ENCODE data around the gene PHF2.
"Not testable (repeated sequence)": the region's sequence is repeated elsewhere in the genome, so short reads cannot be mapped to it uniquely, and the experiment has no call there.

The PHF2 gene

GRCh38 chr9:93669116-93669957 is 93.0 kb downstream of the PHF2 start:
- DNase-seq: no peak

DNA sequence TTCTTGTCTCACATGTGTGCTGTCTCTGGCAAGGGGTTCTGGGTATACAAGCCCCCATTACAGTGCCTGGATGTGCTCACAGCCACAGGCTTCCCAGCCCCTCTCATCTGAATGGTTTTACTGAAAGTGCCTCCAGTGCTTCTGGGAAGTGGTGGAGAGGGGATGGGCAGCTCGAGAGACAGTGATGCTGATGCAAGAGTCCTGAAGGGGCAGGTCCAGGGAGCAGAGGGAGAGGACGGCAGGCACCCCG is 93.5 kb downstream of the PHF2 start:
- no peak for DNase-seq

GRCh38 chr9:93670208-93671019 is 94.0 kb downstream of the PHF2 start:
- DNase-seq: no peak

- no peak for DNase-seq
Measured at GRCh38 chr9:93671020-93671338, 94.6 kb downstream of the PHF2 start.

- not testable (repeated sequence) for DNase-seq
Measured at GRCh38 chr9:93672330-93673020, 96.1 kb downstream of the PHF2 start.

- no peak for DNase-seq
Measured at GRCh38 chr9:93673021-93673838, 96.8 kb downstream of the PHF2 start.

DNA sequence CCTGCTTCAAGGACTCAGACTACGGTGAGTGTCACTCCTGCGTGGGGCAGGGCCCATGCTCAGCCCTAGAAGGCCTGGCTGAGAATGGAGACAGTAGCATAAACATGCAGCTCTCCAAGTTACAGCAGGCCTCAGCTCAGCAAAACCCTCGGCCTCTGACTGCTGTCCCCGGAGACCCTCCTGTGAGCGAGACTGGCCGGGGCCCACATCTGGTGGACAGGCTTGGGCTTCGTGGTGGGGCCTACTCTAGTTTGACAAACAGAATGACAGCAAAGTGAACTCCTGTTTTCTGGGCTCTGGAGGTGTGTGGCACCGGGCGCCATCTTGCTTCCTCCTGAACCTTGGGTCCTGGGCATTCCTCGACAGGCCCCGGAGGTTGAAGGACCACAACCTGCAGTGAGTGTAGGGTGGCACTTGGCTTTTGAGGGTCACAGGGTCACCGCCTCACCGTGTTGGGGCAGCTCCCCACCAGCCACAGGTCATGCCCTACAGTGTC is 97.5 kb downstream of the PHF2 start:
- DNase-seq: no peak

GRCh38 chr9:93674580-93675335 is 98.4 kb downstream of the PHF2 start:
- DNase-seq: no peak

GRCh38 chr9:93675336-93676150 is 99.2 kb downstream of the PHF2 start:
- DNase-seq: no peak

DNA sequence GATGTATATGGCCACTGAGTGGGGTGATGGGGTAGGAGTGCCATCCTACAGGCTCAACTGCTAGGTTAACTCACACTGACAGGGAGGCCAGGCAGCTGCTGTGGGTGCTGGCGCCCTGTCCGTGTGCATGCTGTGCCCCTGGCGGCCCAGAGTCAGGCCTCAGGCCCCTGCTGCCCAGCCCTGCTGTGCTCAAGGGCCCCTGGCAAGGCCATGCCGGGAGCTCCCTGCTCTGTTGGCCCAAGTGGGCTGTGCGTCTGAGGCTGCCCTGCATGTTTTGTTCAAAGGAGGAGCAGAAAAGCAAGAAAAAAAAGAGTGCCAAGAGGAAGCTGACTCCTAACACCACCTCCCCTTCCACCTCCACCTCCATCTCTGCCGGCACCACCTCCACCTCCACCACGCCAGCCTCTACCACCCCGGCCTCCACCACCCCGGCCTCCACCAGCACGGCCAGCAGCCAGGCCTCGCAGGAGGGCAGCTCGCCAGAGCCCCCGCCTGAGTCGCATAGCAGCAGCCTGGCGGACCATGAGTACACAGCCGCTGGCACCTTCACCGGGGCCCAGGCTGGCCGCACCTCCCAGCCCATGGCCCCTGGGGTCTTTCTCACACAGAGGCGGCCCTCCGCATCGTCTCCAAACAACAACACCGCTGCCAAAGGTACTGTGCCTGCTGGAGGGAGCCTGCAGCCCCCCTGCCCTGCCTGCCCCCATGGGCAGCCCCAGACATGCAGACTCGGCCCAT is 100.1 kb downstream of the PHF2 start:
- DNase-seq: no peak

DNA sequence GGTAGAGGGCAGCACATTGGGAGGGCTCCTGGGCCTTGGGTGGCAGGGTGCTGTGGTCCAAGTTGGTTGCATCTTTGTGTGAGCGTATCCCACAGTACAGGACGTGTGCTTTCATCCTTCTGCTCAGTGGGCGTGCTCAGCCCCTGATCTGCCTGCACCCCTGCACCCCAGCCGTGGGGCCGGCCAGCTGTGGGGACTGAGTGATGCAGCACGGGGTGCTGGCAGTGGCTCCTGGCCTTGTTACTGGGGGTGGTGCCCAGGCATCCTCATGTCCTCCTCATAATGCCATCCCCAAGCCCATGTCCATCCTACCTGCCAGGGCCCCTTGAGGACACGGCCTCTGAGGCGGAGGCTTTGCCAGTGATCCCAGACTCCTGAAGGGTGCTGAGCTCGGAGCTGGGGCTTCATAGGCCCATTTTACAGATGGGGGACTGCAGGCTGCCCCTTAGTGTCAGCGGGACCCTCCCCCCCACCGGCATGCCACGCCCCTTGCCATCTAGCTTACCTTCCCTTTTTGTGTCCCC is 100.7 kb downstream of the PHF2 start:
- no peak for DNase-seq

GRCh38 chr9:93677641-93678136 is 101.3 kb downstream of the PHF2 start:
- no peak for DNase-seq

DNA sequence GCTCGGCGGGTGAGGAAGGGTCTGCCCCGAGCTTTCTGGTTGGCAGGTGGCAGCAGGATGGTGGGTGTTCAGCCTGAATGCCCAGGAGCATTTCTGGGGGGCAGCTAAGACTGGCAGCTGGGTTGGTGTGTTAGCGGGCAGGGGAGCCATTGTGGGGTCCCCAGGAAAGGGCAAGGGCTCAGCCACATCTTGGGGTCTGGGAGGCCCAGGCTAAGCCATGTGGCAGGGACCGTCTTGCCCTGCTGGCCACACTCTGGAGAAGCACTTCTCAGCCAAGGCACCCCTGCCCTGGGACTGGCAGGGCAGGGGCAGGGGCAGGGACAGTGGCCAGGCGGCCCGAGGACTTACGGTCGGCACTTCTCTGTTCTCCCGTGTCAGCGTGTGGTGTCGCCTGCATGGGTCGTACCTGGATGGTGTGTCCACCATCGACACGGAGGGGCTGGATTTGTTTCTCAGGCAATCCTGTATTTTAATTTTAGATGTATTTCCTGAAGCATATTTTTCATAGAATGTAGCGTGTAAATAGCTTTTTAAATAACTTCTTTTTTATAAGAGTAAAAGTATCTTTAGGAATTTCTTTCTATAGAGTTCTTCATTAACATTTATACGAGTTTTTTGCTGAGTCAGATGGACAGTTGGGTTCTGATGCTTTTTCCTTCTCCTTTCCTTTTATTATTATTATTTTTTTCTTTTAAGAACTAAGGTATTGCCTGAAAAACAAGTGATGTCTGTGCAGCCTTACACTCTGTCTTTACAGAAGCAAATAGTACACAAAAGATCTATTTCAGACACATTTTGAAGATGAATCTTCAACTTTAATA is 102.0 kb downstream of the PHF2 start:
- DNase-seq: no peak

- no peak for DNase-seq
Measured at GRCh38 chr9:93679536-93680442, 103.4 kb downstream of the PHF2 start.

- DNase-seq: no peak
Measured at GRCh38 chr9:93680443-93681268, 104.3 kb downstream of the PHF2 start.

DNA sequence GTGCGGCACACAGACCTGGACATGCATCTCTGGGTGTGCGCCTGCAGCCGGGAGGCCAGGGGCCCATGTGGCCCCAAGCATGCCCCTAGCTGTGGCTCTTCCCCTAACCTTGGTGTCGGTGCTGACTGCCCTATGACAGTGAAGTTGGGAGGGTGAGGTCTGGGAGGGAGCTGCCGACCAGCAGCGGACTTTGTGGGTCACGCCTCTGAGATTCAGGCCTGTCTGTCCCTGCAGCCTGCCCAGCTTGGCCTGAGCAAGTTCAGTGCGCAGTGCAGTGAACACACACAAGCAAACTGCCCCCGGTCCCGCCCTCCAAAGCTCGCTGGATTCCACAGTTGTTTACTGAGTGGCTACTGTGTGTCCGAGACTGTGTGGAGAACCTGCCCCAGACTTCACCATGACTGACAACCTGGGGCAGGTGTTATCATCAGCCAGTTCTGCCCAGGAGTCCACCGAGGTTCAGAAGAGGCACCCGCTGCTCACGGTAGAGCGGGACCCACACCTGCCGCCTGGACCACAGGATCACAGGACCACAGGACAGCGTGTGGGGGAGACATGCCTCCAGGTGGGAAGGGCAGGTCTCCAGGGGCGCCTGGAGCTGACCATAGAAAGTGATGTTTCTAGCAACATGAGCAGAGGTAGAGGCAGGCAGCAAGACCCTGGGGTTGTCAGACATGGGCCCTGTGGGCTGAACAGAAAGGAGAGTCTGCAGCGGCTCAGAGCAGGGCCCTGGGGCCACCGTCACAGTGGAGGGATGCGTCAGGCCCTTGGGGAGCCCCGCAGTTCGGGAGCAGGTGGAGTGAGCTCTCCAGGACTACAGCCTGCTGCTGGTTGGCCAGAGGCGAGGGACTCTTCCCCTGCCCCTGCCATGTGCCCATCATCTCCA is 105.1 kb downstream of the PHF2 start:
- no peak for DNase-seq
